Measurements from ENCODE around the gene LYPD6B. TPM values are rescaled to one million over a fixed set of nuclear protein-coding genes. Genes with fewer than 3 reads are reported as not detected.

LYPD6B gene
- total and polyA plus RNA-seq, 2 donors (not counting 3 experiments of a cell fraction or from before 2014, with no cell fraction given), result not detected

GRCh38 chr2:148999451-148999921 lies 39.0 kb upstream of the LYPD6B start:
- DNase-seq (ENCODE audit: low read depth, low spot score) (no peak), FAIRE-seq (no peak)
- Histone ChIP-seq H3K4me2 (ENCODE audit: insufficient read depth, low read length) (no peak overlapping the region), H3K36me3 (ENCODE audit: control insufficient read depth in 2 of 2, extremely low read depth in 1 of 2, insufficient read depth in 2 of 2, low read length in 2 of 2) (no peaks in the 10 kb centered on the region), H3K79me2 (ENCODE audit: control insufficient read depth, insufficient read depth, low read length) (no peaks in the 10 kb centered on the region), H2AFZ (ENCODE audit: low read depth, low read length) (no peak overlapping the region), H3K4me3 (replicated peaks in 1 of 3; ENCODE audit: insufficient read depth in 1 of 3, low read depth in 1 of 3, low read length in 3 of 3) (no peak overlapping the region), H3K4me1 (ENCODE audit: control insufficient read depth, extremely low read depth, insufficient read depth, low read length) (no peaks in the 10 kb centered on the region), H3K27me3 (ENCODE audit: control insufficient read depth in 2 of 2, insufficient read depth in 2 of 2, low read length in 2 of 2) (peaks cover 0 to 6% of the 10 kb centered on the region in 2 experiments), H3K27ac (ENCODE audit: insufficient read depth, low read depth, low read length) (no peak overlapping the region), H3K9me1 (replicated peaks; ENCODE audit: control insufficient read depth, extremely low read depth, insufficient read depth, low read length) (no peaks in the 10 kb centered on the region), H4K20me1 (replicated peaks; ENCODE audit: control insufficient read depth, extremely low read depth, insufficient read depth, low read length) (no peaks in the 10 kb centered on the region), H3K9ac (replicated peaks; ENCODE audit: extremely low read depth, insufficient read depth, low read length) (no peak overlapping the region), H3K9me3 (replicated peaks; ENCODE audit: control insufficient read depth, insufficient read depth, low read length) (no peaks in the 10 kb centered on the region)
- TF ChIP-seq MYC (IDR thresholded peaks at IDR 0.05; ENCODE audit: low read depth, low read length), result no peak
- no peak for TF ChIP-seq POLR2AphosphoS5 (IDR thresholded peaks at IDR 0.05; ENCODE audit: insufficient read depth, low read depth, low read length)
- no peak for TF ChIP-seq FOS (IDR thresholded peaks at IDR 0.05; ENCODE audit: borderline replicate concordance, insufficient read depth, low read length)
- TF ChIP-seq JUN (IDR thresholded peaks at IDR 0.05; ENCODE audit: borderline replicate concordance, insufficient read depth, insufficient read length, low read depth), result no peak
- no peak for TF ChIP-seq GATA2 (IDR thresholded peaks at IDR 0.05; ENCODE audit: insufficient read depth, insufficient read length, low read depth, low read length)
- TF ChIP-seq POLR2A (IDR thresholded peaks at IDR 0.05; ENCODE audit: low read depth, low read length), result no peak
- TF ChIP-seq, protein P1, sequence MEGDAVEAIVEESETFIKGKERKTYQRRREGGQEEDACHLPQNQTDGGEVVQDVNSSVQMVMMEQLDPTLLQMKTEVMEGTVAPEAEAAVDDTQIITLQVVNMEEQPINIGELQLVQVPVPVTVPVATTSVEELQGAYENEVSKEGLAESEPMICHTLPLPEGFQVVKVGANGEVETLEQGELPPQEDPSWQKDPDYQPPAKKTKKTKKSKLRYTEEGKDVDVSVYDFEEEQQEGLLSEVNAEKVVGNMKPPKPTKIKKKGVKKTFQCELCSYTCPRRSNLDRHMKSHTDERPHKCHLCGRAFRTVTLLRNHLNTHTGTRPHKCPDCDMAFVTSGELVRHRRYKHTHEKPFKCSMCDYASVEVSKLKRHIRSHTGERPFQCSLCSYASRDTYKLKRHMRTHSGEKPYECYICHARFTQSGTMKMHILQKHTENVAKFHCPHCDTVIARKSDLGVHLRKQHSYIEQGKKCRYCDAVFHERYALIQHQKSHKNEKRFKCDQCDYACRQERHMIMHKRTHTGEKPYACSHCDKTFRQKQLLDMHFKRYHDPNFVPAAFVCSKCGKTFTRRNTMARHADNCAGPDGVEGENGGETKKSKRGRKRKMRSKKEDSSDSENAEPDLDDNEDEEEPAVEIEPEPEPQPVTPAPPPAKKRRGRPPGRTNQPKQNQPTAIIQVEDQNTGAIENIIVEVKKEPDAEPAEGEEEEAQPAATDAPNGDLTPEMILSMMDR (IDR thresholded peaks at IDR 0.05; ENCODE audit: extremely low read depth in 1 of 2, insufficient read depth in 1 of 2, low read depth in 1 of 2, low read length in 2 of 2), result no peak
- TF ChIP-seq, protein P2, sequence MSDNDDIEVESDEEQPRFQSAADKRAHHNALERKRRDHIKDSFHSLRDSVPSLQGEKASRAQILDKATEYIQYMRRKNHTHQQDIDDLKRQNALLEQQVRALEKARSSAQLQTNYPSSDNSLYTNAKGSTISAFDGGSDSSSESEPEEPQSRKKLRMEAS (IDR thresholded peaks at IDR 0.05; ENCODE audit: insufficient read depth, insufficient read length), result no peak
- no peak for TF ChIP-seq EZH2 (IDR thresholded peaks at IDR 0.05; ENCODE audit: borderline replicate concordance, low read depth, low read length, severe bottlenecking)
- dilution Hi-C loops (cut with MboI; ENCODE audit: extremely low pct_ligation_motif_present, low sequenced_read_pairs) (no loop called here), intact Hi-C loops (cut with micrococcal nuclease) (no loop called here)
- ChIA-PET CTCF (interaction anchor here (1.4 to 1.6 kb wide), 2 partner anchors 9 to 17 kb away, joined by 4 to 6 read pairs; no protein-coding TSS in a partner anchor), POLR2A (no interaction called here)
- BruUV-seq (replicated peaks), result no TSS peak

Measured in endothelial cell of umbilical vein (primary cell).